Measurements from ENCODE around the gene BCR. TPM values are rescaled to one million over a fixed set of nuclear protein-coding genes. Genes with fewer than 3 reads are reported as not detected.

Gene BCR
- total RNA-seq, 3 donors from 2014 or later = 43.6 to 56.0 (median 49.5) TPM

- intact Hi-C loops (cut with DNase I, micrococcal nuclease) = no loop called here
- no peak for TF ChIP-seq CTCF (IDR thresholded peaks at IDR 0.05)
- Histone ChIP-seq H3K4me3 (no peak overlapping the region), H3K9me3 (no peaks in the 10 kb centered on the region), H3K4me1 (ENCODE audit: low read depth) (peaks cover 5% of the 10 kb centered on the region), H3K36me3 (ENCODE audit: low read depth) (no peaks in the 10 kb centered on the region)
- ATAC-seq (no peak), DNase-seq (peak in 1 of 3 donors; percentile 21)
Measured at GRCh38 chr22:23241562-23242472, 61.5 kb downstream of the BCR start.

DNA sequence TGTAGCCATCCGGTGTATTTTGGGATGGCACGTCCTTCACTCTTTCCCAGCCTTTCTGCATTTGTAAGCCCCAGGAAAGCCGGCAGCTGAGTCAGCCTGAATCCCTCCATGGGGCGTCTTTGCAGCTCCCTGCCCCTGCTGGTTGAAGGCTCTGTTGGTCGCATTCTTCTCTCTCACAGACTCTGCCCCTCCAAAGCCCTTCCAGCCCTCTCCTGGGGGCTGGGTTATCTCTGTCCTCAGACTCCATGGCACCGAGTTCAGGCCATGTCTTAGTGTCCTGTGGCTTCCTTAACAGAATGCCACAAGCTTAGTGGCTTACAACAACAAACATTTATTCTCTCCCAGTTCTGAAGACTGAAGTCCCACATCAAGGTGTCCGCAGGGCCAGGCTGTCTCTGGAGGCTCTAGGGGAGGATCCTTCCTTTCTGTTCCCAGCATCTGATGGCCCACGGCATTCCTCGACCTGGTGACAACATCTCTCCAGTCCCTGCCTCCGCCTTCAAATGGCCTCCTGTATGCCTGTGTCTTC is 62.2 kb downstream of the BCR start:
- intact Hi-C loops (cut with DNase I, micrococcal nuclease) = no loop called here
- no peaks in the 10 kb centered on the region for H3K9me3 ChIP-seq
- no peak for ATAC-seq
- no peak for TF ChIP-seq CTCF (IDR thresholded peaks at IDR 0.05)
- H3K4me1 ChIP-seq (ENCODE audit: low read depth) = peaks cover 4% of the 10 kb centered on the region
- peak in 1 of 3 donors; percentile 30 for DNase-seq
- H3K4me3 ChIP-seq = no peak overlapping the region
- H3K36me3 ChIP-seq (ENCODE audit: low read depth) = no peaks in the 10 kb centered on the region

DNA sequence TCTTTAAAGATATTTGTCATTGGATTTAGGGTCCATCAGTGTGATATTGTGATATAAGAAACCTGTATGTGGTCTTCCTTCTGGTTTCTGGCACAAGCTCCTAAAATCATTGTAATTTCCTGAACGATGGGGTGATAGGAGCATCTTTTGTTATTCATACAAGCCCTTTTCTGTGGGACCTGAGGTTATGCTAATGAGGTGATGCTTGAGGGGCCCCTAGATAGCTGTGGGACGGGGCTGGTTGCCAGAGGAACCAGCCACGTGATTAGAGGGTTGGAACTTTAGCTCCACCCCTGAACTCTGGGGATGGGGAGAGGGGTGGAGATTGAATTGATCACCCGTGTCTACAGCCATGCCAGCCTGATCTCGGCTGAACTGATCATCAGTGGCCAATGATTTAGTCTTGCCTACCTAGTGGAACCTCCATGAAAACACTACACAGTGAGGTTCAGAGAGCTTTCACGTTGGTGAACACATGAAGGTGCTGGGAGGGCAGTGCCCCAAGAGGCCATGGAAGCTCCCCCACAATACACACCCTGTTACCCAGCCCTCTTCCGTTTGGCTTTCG is 62.8 kb downstream of the BCR start:
- peak in 1 of 3 donors; percentile 34 for DNase-seq

DNA sequence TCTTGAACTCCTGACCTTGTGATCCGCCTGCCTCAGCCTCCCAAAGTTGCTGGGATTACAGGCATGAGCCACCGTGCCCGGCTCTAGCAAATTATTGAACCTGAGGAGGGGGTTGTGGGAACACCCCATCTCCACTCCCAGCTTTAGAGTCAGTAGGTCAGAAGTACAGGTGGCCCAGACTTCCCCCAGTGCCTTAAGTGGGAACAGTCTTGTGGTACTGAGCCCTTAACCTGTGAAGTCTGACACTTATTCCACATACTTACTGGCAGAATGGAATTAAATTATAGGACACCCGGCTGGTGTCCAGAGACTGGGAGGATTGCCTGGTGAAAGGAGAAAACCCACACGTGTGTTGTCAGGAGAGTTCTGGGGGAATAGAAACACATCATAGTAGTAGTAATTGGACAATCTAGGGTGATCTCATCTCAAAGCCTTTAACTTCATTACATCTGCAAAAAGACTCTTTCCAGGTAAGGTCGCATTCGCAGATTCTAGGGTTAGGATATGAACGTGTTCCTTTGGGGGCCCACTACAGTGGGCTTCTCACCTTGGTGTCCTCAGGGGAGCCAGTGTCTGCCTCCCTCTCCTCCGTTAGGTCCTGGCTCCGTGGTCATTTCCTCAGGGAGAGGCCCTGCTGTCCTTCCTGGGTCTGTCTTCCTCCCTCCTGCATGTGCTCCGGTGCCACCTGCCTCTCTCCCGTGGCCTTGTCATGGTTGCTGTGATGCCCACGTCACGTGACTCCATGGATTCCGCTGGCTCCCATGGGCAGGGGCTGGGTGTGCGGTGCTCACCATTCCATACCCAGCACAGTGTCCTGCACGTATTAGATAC is 63.8 kb downstream of the BCR start:
- peaks cover 2% of the 10 kb centered on the region for H3K4me1 ChIP-seq (ENCODE audit: low read depth)
- TF ChIP-seq CTCF (IDR thresholded peaks at IDR 0.05) = no peak
- no peaks in the 10 kb centered on the region for H3K9me3 ChIP-seq
- peak in 1 of 3 donors; percentile 34 for DNase-seq
- no peak for ATAC-seq
- no peak overlapping the region for H3K4me3 ChIP-seq
- H3K36me3 ChIP-seq (ENCODE audit: low read depth) = no peaks in the 10 kb centered on the region
- intact Hi-C loops (cut with DNase I, micrococcal nuclease) = no loop called here

More for the DNA sequence above, 62.8 kb downstream of the BCR start:
- Histone ChIP-seq H3K4me3 (no peak overlapping the region), H3K4me1 (ENCODE audit: low read depth) (no peaks in the 10 kb centered on the region), H3K9me3 (no peaks in the 10 kb centered on the region), H3K36me3 (ENCODE audit: low read depth) (no peaks in the 10 kb centered on the region)
- no peak for TF ChIP-seq CTCF (IDR thresholded peaks at IDR 0.05)
- peak; percentile 35 for ATAC-seq
- intact Hi-C loops (cut with DNase I, micrococcal nuclease) = no loop called here

DNA sequence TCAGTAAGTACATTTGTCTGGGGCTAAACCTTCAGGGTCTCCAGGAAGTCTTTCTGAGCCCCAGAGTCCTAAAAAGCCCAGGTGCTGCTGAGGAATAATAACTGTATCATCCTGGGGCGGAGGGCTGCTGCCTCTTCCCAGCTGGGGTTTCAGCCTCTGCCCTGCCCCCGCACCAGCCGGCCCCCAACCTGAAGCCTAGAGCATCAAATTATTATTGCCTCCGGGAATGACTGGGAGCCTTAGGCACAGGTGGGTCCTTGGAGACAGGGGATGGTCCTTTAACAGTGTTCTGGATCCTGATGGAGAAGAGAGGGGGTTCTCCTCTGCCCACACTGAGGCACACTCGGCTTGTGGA is 64.4 kb downstream of the BCR start:
- ATAC-seq (no peak), DNase-seq (peak in 1 of 3 donors; percentile 21)
- intact Hi-C loops (cut with DNase I, micrococcal nuclease) = no loop called here
- no peak overlapping the region for H3K4me3 ChIP-seq
- TF ChIP-seq CTCF (IDR thresholded peaks at IDR 0.05) = no peak
- H3K4me1 ChIP-seq (ENCODE audit: low read depth) = peaks cover 2% of the 10 kb centered on the region
- H3K36me3 ChIP-seq (ENCODE audit: low read depth) = no peaks in the 10 kb centered on the region
- no peaks in the 10 kb centered on the region for H3K9me3 ChIP-seq

Measured in mucosa of descending colon (tissue), 3 donors.